Measurements from ENCODE around the gene VPS41.

The VPS41 gene

DNA sequence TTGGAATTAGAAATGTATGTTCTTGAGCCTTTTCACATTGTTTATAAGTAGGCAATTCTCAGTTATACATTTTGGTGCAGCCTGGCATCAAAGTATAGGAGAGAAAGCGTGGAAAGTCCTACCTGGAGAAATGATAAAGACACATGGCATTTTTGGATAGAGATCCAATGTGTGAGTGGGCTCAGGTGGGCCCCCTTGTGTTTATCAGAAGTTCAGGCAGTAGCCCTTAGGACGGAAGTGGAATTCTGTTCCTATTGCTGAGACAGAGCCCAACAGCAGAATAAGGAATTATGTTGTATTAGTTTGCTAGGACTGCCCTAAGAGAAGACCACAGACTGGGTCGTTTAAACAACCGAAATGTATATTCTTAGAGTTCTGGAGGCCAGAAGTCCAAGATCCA, 192.6 kb downstream of the VPS41 start:
- no peak for DNase-seq

GRCh38 chr7:38709123-38709522, 199.9 kb downstream of the VPS41 start:
- no peak for DNase-seq

GRCh38 chr7:38704751-38705150, 204.2 kb downstream of the VPS41 start:
- DNase-seq = no peak

DNA sequence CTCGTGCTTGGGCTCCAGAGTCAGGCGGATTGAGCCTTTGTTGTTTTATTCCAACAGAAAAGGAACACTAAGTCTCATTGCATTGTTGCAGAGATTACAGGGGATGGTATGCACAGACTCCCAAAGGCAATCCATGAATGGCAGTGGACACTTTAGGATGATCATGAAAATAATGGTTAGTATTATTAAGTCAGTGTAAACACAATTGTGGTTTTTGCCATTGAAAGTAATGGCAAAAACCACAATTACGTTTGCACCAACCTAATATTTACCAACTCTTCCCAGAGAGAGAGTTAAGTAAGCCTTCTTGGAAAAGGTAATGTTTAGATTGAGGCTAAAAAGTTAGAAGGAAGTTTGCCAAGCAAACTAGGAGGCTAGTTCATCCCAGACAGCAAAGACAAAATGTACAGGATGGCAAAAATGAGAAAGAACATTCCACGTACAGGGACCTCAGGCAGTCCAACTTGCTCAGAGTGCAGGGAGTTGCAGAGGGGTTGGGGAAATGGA, 204.9 kb downstream of the VPS41 start:
- DNase-seq = no peak

- DNase-seq = no peak
These were observed 205.9 kb downstream of the VPS41 start for GRCh38 chr7:38703093-38703492.

GRCh38 chr7:38702002-38702535, 206.9 kb downstream of the VPS41 start:
- DNase-seq = no peak

GRCh38 chr7:38700116-38700515, 208.9 kb downstream of the VPS41 start:
- DNase-seq = no peak

DNA sequence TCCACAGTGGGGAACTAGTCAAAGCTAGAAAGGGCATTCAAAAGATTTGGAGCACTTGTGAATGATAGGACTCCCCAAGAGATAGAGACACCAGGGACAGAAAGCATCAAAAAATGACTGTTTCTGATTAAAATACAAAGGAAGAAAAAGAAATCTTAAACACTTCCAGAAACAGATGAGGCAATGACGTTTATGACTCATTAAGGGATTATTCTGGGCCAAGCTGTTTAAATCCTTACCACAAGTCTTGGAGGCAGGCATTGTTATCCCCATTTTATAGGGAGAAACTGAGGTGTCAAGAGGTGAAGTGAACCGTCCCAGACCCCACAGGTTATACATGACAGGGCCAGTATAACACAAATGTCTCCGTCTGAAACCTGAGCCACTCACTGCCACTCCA, 209.5 kb downstream of the VPS41 start:
- no peak for DNase-seq

- no peak for DNase-seq
These were observed 214.7 kb downstream of the VPS41 start for GRCh38 chr7:38694326-38694725.

DNA sequence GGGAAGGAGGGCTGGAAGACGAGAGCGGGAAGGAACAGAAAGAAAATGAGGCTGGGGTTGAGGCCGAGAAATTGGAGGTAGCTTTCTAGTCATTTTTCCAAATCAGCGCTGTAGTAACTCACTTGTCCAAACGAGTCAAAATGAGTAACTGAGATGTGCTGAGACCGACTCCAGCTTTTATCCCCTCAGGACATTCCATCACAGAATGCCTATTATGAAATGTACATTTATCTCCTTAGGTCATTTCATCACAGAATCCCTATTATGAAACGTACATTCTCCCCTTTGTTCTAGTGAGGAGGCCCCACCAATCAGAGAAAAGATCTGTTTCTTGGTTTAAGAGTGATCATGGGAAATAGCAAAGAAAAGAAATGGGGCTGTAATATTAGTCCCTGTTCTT, 222.1 kb downstream of the VPS41 start:
- DNase-seq = no peak

GRCh38 chr7:38685851-38686250, 223.1 kb downstream of the VPS41 start:
- DNase-seq = no peak

DNA sequence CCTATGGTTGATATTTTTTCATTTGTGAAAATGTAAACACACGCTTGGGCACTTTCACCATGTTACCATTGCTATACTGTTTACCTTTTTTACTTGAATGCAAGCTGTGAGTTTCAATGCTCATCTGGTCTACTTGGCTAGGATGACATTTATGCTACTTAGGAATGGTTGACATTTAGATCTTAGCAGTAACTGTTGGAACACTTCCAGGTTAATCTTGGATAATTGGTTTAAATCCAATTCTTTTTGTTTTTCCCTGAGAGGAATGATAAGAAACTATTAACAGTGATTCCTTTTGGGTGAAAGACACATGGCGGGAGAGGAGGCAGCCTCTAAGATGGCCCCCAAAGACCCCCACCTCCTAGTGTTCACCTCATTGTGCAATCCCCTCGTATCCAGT, 226.4 kb downstream of the VPS41 start:
- no peak for DNase-seq

GRCh38 chr7:38681882-38682281, 227.1 kb downstream of the VPS41 start:
- no peak for DNase-seq

- no peak for DNase-seq
These were observed 229.6 kb downstream of the VPS41 start for GRCh38 chr7:38679419-38679818.

GRCh38 chr7:38678698-38679054, 230.3 kb downstream of the VPS41 start:
- no peak for DNase-seq

- DNase-seq = no peak
These were observed 230.9 kb downstream of the VPS41 start for GRCh38 chr7:38677981-38678697.

GRCh38 chr7:38675494-38676106, 233.4 kb downstream of the VPS41 start:
- no peak for DNase-seq

DNA sequence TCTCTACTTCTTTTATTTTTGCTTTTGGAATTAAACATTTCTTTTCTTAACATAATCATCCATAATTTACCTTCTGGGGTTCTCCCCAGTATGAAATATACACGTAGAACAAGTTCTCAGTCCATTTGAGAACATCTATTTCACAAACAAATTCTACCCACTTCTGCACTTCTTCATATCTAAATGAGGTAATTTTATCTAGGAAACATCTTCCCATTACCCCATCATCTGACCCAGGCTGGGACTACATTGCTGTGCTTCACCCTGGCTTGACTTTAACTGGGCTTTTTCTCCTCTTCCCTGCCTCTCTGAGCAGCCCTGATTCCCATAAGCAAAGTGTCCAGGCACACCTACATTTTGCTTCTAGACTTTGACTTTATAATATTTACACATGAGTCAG, 234.5 kb downstream of the VPS41 start:
- DNase-seq = no peak

- DNase-seq = no peak
These were observed 235.2 kb downstream of the VPS41 start for GRCh38 chr7:38673795-38674194.

All from stimulated activated CD4-positive, alpha-beta T cell treated with anti-CD3 and anti-CD28 coated beads, Interleukin-4, amount 100 ng/mL, for 4 hours (primary cell).